Lower leg skin (tissue), 4 donors: ENCODE results near the gene HYAL1. TPM values are rescaled to one million over a fixed set of nuclear protein-coding genes. Genes with fewer than 3 reads are reported as not detected.

Source experiments
- DNase-seq, 2 donors: peaks; one replicate each; pipeline ENCODE4 v3.0.0-alpha.2; 2019; ENCODE audit warnings: low spot score in 2 of 2
- H3K4me3 ChIP-seq: fragments of 200-600 bp; sonication (generic); 2 replicates; pipeline ENCODE4 v1.5.1; 2017; ENCODE audit warnings: mild to moderate bottlenecking, low read depth; ENCODE audit not compliant: poor library complexity, severe bottlenecking
- CTCF ChIP-seq, 3 donors: fragments of 450-650 bp; IDR thresholded peaks; one replicate each; pipeline ENCODE4 v1.5.1; 2016; ENCODE audit warnings: antibody characterized with exemption in 3 of 3, mild to moderate bottlenecking in 3 of 3, moderate library complexity in 2 of 3
- POLR2A ChIP-seq, 2 donors: fragments of 450-650 bp; IDR thresholded peaks; one replicate each; pipeline ENCODE4 v1.6.1; 2016 to 2017; ENCODE audit warnings: antibody characterized with exemption in 2 of 2, mild to moderate bottlenecking in 1 of 2, moderate library complexity in 1 of 2
- WGBS, 2 donors: methylation state at CpG; one replicate each; pipeline ENCODE4 v1.1.5; 2018; 5-methylcytosine and 5-hydroxymethylcytosine counted together
- intact Hi-C: fragments of 100-400 bp; cut with DNase I; formaldehyde crosslinking; loops from one replicate; pipeline ENCODE4 v1.15.0; 2023; ENCODE audit warnings: low total_unique reads
- total RNA-seq, 4 donors: library from RNA; depleted of rRNA; stranded (reverse); fragments of >200 nt; gene quantifications; one replicate each; pipeline ENCODE4 v1.1.0, GENCODE V29; 2016

The HYAL1 gene
- total RNA-seq, 4 donors from 2014 or later = 16.7 to 35.5 (median 20.6) TPM

DNA sequence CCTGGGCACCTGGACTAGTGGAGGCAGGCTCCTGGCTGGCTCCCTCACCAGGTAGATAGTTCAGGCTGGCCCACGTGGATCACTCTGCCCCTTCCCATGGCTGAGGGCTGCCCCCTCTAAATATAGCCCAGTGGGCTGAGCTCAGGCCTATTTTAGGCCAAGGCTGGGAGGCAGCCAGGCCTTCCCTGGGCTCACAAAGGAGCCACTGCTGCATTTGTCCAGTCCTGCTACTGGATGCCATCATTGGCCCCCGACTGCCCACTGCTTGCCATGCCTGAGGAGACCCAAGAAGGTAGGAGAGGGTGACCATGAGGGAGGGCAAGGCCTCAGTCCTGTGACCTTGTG is 24.5 kb downstream of the HYAL1 start, which contains the start of gene LSMEM2:
Gene LSMEM2 (plus strand): TSS at position 208 of the 345 bp plus-strand sequence. CDS start 27 bp downstream, at position 235.
- WGBS, 2 donors = 53 to 69% methylated on average over 2 of the region's 2 CpGs
- intact Hi-C loops = loop anchor here (10.0 kb wide), 1 partner anchor 154 kb away; no protein-coding TSS in a partner anchor
- DNase-seq = no peak
- H3K4me3 ChIP-seq = no peak within 1 kb of the TSS
- TF ChIP-seq POLR2A (IDR thresholded peaks at IDR 0.05) (no peak), CTCF (IDR thresholded peaks at IDR 0.05) (no peak)

GRCh38 chr3:50278123-50278879 is 25.1 kb downstream of the HYAL1 start:
- no peak for DNase-seq
- intact Hi-C loops = loop anchor here (10.0 kb wide), 1 partner anchor 154 kb away; no protein-coding TSS in a partner anchor
- WGBS, 2 donors = 73 to 88% methylated on average over 4 of the region's 4 CpGs
- no peak overlapping the region for H3K4me3 ChIP-seq
- TF ChIP-seq POLR2A (IDR thresholded peaks at IDR 0.05) (no peak), CTCF (IDR thresholded peaks at IDR 0.05) (no peak)

DNA sequence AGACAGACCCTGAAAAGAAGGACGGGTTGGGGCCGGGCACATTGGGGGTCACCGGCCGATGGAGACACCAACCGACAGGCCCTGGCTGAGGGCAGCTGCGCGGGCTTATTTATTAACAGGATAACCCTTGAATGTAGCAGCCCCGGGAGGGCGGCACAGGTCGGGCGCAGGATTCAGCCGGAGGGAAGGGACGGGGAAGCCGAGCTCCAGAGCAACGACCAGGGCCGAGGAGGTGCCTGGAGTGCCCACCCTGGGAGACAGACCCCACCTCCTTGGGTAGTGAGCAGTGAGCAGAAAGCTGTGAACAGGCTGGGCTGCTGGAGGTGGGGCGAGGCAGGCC is 26.6 kb downstream of the HYAL1 start:
- intact Hi-C loops = loop anchor here (10.0 kb wide), 1 partner anchor 152 kb away; no protein-coding TSS in a partner anchor
- 85 to 87% methylated on average over 17 of the region's 17 CpGs for WGBS, 2 donors

GRCh38 chr3:50275996-50276761 is 27.2 kb downstream of the HYAL1 start:
- no peak for DNase-seq
- intact Hi-C loops = loop anchor here (10.0 kb wide), 1 partner anchor 151 kb away; no protein-coding TSS in a partner anchor
- TF ChIP-seq POLR2A (IDR thresholded peaks at IDR 0.05) (no peak), CTCF (IDR thresholded peaks at IDR 0.05) (no peak)
- WGBS, 2 donors = 65 to 73% methylated on average over 77 to 78 of the region's 79 CpGs
- no peak overlapping the region for H3K4me3 ChIP-seq

More for the DNA sequence above, 26.6 kb downstream of the HYAL1 start:
- no peak for TF ChIP-seq POLR2A (IDR thresholded peaks at IDR 0.05)
- TF ChIP-seq CTCF (IDR thresholded peaks at IDR 0.05) = no peak
- no peak overlapping the region for H3K4me3 ChIP-seq
- no peak for DNase-seq

GRCh38 chr3:50275141-50275995 is 28.0 kb downstream of the HYAL1 start:
- intact Hi-C loops = loop anchor here (10.0 kb wide), 1 partner anchor 151 kb away; no protein-coding TSS in a partner anchor
- 64 to 68% methylated on average over 57 to 63 of the region's 65 CpGs for WGBS, 2 donors
- no peak for DNase-seq

More at GRCh38 chr3:50275141-50275995, 28.0 kb downstream of the HYAL1 start:
- no peak overlapping the region for H3K4me3 ChIP-seq
- TF ChIP-seq CTCF (IDR thresholded peaks at IDR 0.05) (no peak), POLR2A (IDR thresholded peaks at IDR 0.05) (no peak)
